Kidney epithelial cell (primary cell): ENCODE measurements around the gene ZSCAN31. TPM values are rescaled to one million over a fixed set of nuclear protein-coding genes. Genes with fewer than 3 reads are reported as not detected.

ENCODE experiments used
- DNase-seq: peaks from one replicate; pipeline ENCODE4 v3.0.0-alpha.2; 2010; ENCODE audit warnings: low read depth
- H3K27me3 ChIP-seq: 2 replicates; pipeline ENCODE4 v1.6.0; 2011; ENCODE audit warnings: low read length; ENCODE audit not compliant: control insufficient read depth, insufficient read depth
- H3K36me3 ChIP-seq: 2 replicates; pipeline ENCODE4 v1.5.1; 2011; ENCODE audit warnings: low read length; ENCODE audit not compliant: control insufficient read depth, insufficient read depth
- H3K4me3 ChIP-seq: 2 replicates; pipeline ENCODE4 v1.5.1; 2011; ENCODE audit warnings: low read depth, mild to moderate bottlenecking, control low read depth, low read length
- CTCF ChIP-seq: IDR thresholded peaks from 2 replicates; pipeline ENCODE4 v1.5.1; 2011; ENCODE audit warnings: mild to moderate bottlenecking, moderate library complexity, low read length, control low read depth, inconsistent platforms; ENCODE audit not compliant: insufficient read depth, poor library complexity, severe bottlenecking
- total RNA-seq: library from RNA; depleted of rRNA; stranded (reverse); fragments of >200 nt; gene quantifications from 2 replicates; pipeline ENCODE4 v1.2.3, GENCODE V29; 2015

The ZSCAN31 gene
- total RNA-seq, 1 donor from 2014 or later: 4.0 TPM

- TF ChIP-seq CTCF: no peak
- DNase-seq: no peak
- H3K36me3 ChIP-seq: no peaks in the 10 kb centered on the region
- H3K27me3 ChIP-seq: no peaks in the 10 kb centered on the region
- no peak overlapping the region for H3K4me3 ChIP-seq
Observed at GRCh38 chr6:28377879-28378278, 41.9 kb upstream of the ZSCAN31 start.

GRCh38 chr6:28373925-28374324 lies 38.0 kb upstream of the ZSCAN31 start:
- Histone ChIP-seq H3K27me3 (no peaks in the 10 kb centered on the region), H3K4me3 (no peak overlapping the region), H3K36me3 (no peaks in the 10 kb centered on the region)
- no peak for TF ChIP-seq CTCF
- no peak for DNase-seq

- no peak for DNase-seq
- TF ChIP-seq CTCF: no peak
Observed at GRCh38 chr6:28371706-28372451, 35.9 kb upstream of the ZSCAN31 start.

GRCh38 chr6:28371280-28371679 lies 35.3 kb upstream of the ZSCAN31 start:
- no peak for TF ChIP-seq CTCF
- Histone ChIP-seq H3K4me3 (no peak overlapping the region), H3K27me3 (no peaks in the 10 kb centered on the region), H3K36me3 (no peaks in the 10 kb centered on the region)
- no peak for DNase-seq

More at GRCh38 chr6:28371706-28372451, 35.9 kb upstream of the ZSCAN31 start:
- H3K27me3 ChIP-seq: no peaks in the 10 kb centered on the region
- no peaks in the 10 kb centered on the region for H3K36me3 ChIP-seq
- no peak overlapping the region for H3K4me3 ChIP-seq

- H3K4me3 ChIP-seq: no peak overlapping the region
- H3K27me3 ChIP-seq: no peaks in the 10 kb centered on the region
- TF ChIP-seq CTCF: no peak
- no peak for DNase-seq
- H3K36me3 ChIP-seq: no peaks in the 10 kb centered on the region
Observed at GRCh38 chr6:28370440-28370839, 34.5 kb upstream of the ZSCAN31 start.

- Histone ChIP-seq H3K36me3 (no peaks in the 10 kb centered on the region), H3K4me3 (no peak overlapping the region), H3K27me3 (no peaks in the 10 kb centered on the region)
- TF ChIP-seq CTCF: no peak
- no peak for DNase-seq
Observed at GRCh38 chr6:28369463-28369862, 33.5 kb upstream of the ZSCAN31 start.
